RWPE2 (cell line): ENCODE data around the gene MRPS2.
"Not testable (repeated sequence)": the region's sequence is repeated elsewhere in the genome, so short reads cannot be mapped to it uniquely, and the experiment has no call there.

Experiments
- ATAC-seq: fragments of 200-7000 bp; cut with Tn5 transposase; 3 replicates; pipeline ENCODE4 v1.9.1; 2021; ENCODE audit warnings: low read depth
- DNase-seq: peaks from one replicate; pipeline ENCODE4 v3.0.0-alpha.2; 2020; ENCODE audit warnings: low spot score
- H3K27ac ChIP-seq: fragments of 450-650 bp; 2 replicates; pipeline ENCODE4 v1.5.1; 2017; ENCODE audit warnings: mild to moderate bottlenecking; ENCODE audit not compliant: poor library complexity, severe bottlenecking
- H3K27me3 ChIP-seq: fragments of 250-450 bp; sonication (Bioruptor Pico); 2 replicates; pipeline ENCODE4 v1.5.1; 2021; ENCODE audit warnings: mild to moderate bottlenecking, moderate library complexity; ENCODE audit not compliant: insufficient read depth, poor library complexity, severe bottlenecking
- H3K36me3 ChIP-seq: fragments of 250-450 bp; sonication (Bioruptor Pico); 2 replicates; pipeline ENCODE4 v1.5.1; 2020; ENCODE audit warnings: low read depth, mild to moderate bottlenecking, moderate library complexity
- H3K4me1 ChIP-seq: fragments of 250-450 bp; sonication (Bioruptor Pico); 2 replicates; pipeline ENCODE4 v1.5.1; 2021; ENCODE audit warnings: mild to moderate bottlenecking, moderate library complexity; ENCODE audit not compliant: insufficient read depth, poor library complexity, severe bottlenecking
- H3K4me3 ChIP-seq: fragments of 250-450 bp; sonication (Bioruptor Pico); 2 replicates; pipeline ENCODE4 v1.5.1; 2021; ENCODE audit warnings: mild to moderate bottlenecking, moderate library complexity; ENCODE audit not compliant: severe bottlenecking
- H3K9me3 ChIP-seq: fragments of 250-450 bp; sonication (Bioruptor Pico); 2 replicates; pipeline ENCODE4 v1.5.1; 2021; ENCODE audit warnings: mild to moderate bottlenecking, moderate library complexity; ENCODE audit not compliant: severe bottlenecking
- TF ChIP-seq, protein P1 (sequence below): fragments of 450-650 bp; IDR thresholded peaks from one replicate; pipeline ENCODE4 v1.5.1; 2017; ENCODE audit warnings: mild to moderate bottlenecking, moderate library complexity; ENCODE audit not compliant: poor library complexity, severe bottlenecking

The MRPS2 gene

GRCh38 chr9:135544981-135545635 is 44.6 kb downstream of the MRPS2 start:
- Histone ChIP-seq H3K27me3 (no peaks in the 10 kb centered on the region), H3K36me3 (no peaks in the 10 kb centered on the region), H3K4me3 (no peak overlapping the region), H3K4me1 (no peaks in the 10 kb centered on the region), H3K27ac (no peak overlapping the region), H3K9me3 (no peaks in the 10 kb centered on the region)
- ATAC-seq (no peak), DNase-seq (no peak)
- TF ChIP-seq, protein P1, sequence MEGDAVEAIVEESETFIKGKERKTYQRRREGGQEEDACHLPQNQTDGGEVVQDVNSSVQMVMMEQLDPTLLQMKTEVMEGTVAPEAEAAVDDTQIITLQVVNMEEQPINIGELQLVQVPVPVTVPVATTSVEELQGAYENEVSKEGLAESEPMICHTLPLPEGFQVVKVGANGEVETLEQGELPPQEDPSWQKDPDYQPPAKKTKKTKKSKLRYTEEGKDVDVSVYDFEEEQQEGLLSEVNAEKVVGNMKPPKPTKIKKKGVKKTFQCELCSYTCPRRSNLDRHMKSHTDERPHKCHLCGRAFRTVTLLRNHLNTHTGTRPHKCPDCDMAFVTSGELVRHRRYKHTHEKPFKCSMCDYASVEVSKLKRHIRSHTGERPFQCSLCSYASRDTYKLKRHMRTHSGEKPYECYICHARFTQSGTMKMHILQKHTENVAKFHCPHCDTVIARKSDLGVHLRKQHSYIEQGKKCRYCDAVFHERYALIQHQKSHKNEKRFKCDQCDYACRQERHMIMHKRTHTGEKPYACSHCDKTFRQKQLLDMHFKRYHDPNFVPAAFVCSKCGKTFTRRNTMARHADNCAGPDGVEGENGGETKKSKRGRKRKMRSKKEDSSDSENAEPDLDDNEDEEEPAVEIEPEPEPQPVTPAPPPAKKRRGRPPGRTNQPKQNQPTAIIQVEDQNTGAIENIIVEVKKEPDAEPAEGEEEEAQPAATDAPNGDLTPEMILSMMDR: no peak

GRCh38 chr9:135545646-135546176 is 45.2 kb downstream of the MRPS2 start, which contains the start of gene OBP2A:
OBP2A (plus strand) TSS chr9:135546126; CDS start chr9:135546181, 55 bp downstream.
- H3K4me1 ChIP-seq, ATAC-seq, H3K36me3 ChIP-seq: not testable (repeated sequence)

DNA sequence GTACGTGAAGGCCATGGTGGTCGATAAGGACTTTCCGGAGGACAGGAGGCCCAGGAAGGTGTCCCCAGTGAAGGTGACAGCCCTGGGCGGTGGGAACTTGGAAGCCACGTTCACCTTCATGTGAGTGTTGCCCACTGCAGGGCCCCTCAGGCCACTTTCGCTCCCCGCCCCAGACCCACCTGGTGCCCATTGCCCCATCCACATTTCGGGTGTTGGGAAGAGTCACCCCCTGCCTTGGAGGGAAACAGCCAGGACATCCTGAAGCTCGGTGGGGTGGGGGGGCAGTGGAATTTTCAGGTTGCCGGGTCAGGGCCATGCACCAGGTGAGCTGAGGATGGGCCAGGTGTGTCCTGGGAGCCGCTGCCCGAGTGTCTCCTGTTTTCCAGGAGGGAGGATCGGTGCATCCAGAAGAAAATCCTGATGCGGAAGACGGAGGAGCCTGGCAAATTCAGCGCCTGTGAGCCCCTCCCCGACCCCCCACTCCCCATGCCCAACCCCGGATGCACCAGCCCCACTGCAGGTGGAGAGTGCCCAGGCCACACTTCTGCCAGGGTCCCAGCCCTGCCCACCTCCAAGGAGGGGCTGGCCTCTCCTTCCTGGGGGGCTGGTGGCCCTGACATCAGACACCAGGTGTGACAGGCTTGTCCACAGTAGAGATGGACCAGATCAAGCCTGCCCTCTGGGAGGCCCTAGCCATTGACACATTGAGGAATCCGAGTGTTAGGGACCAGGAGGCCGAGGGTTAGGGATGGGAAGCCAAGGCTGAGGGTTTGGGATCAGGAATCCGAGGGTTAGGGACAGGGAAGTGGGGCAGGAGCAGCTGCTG is 46.5 kb downstream of the MRPS2 start:
- H3K27ac ChIP-seq, H3K4me1 ChIP-seq, H3K4me3 ChIP-seq, H3K36me3 ChIP-seq, DNase-seq, ATAC-seq, H3K9me3 ChIP-seq, H3K27me3 ChIP-seq: not testable (repeated sequence)

More at GRCh38 chr9:135545646-135546176, 45.2 kb downstream of the MRPS2 start, which contains the start of gene OBP2A:
- H3K27ac ChIP-seq, H3K27me3 ChIP-seq, DNase-seq, H3K4me3 ChIP-seq, H3K9me3 ChIP-seq: not testable (repeated sequence)

- TF ChIP-seq, protein P1: no peak
- Histone ChIP-seq H3K9me3 (no peaks in the 10 kb centered on the region), H3K27me3 (no peaks in the 10 kb centered on the region), H3K36me3 (no peaks in the 10 kb centered on the region), H3K4me3 (no peak overlapping the region), H3K4me1 (no peaks in the 10 kb centered on the region), H3K27ac (no peak overlapping the region)
- DNase-seq (no peak), ATAC-seq (no peak)
Observed at GRCh38 chr9:135547756-135548736, 47.6 kb downstream of the MRPS2 start.

- not testable (repeated sequence) for ATAC-seq, H3K4me1 ChIP-seq, H3K27me3 ChIP-seq, DNase-seq, H3K36me3 ChIP-seq, H3K27ac ChIP-seq, H3K9me3 ChIP-seq, H3K4me3 ChIP-seq
Observed at GRCh38 chr9:135549478-135550343, 49.2 kb downstream of the MRPS2 start.
